Fibroblast of skin of scalp (primary cell): ENCODE measurements around the gene CDC25B.
"Not testable (repeated sequence)": the region's sequence is repeated elsewhere in the genome, so short reads cannot be mapped to it uniquely, and the experiment has no call there.

Experiments
- DNase-seq: peaks from one replicate; pipeline ENCODE4 v3.0.0-alpha.2; 2013

The CDC25B gene

DNA sequence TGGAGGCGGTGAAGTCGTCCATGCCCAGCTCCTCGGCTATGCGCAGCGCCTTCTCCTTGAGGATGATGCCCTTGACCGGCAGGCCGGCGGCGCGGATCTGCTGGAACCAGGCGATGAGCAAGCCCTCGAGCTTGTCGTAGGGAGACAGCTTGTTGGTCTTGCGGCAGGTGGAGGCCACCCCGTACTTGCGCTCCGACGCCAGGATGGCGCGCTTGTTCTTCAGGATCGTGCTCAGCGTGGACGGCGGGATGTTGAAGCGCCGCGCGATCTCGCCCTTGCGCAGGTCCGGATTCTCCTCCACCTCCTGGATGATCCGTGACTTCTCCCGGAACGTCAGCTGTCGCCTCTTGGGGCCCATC lies 10.0 kb upstream of the CDC25B start:
- DNase-seq, result peak; percentile 48

DNA sequence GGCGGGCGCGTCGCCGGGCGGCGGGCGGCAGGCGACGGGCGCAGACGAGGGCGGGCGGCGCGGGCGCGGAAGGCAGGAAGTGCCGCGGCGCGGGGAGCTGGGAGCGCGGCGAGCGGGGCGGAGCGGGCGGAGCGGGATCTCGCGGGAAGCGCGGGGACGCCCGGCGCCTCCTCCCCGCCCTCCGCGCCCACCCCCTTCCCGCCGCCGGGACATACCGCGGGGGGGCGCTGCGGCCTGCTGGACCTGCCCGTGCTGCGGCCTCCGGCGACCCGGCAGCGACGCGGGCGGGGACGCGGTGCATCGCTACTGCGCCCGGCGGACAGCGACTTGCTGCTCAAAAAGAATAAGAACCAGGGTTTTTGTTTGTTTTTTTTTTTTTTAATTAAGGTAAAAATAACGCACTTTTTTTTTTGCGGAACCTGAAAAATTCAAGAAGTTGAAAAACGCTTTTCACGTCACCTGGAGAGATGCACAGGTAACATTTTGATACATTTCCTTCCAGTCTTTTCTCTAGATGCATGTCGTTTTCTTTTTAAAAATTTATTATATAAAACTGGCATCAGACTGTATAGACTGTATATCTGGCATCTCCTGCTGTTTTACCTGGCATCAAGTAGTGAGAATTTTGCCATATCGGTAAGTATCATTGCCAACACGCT lies 9.3 kb upstream of the CDC25B start, which contains the start of gene CENPB:
Gene CENPB (minus strand): TSS at position 76 of the 659 bp plus-strand sequence. CDS start 257 bp downstream, outside the sequence.
- peak; percentile 89 for DNase-seq

DNA sequence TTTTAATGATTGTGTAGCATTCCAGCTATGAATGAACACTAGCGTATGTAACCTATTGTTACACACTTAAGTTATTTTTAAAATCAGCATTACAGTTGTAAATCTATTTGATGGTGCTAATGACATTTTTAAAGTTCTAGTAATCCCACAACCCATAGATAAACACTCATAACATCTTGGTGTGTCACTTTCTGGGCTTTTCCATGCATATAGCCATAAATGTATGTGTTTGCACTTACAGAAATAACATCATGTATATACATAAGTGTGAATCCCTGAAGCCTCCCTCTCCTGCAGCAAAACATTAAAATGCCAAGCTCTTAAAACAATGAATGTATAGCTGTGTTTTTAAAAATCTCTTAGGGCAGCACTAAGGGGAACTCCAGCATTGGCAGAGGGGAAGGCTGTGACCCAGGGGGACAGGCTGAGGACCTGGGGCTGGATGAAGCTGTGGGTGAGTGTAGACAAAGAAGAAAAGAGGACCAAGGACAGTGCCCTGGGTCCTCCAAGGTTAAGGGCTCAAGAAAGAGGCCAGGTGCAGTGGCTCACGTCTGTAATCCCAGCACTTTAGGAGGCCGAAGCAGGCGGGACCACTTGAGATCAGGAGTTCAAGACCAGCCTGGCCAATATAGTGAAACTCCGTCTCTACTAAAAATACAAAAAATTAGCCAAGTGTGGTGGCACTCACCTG lies 8.6 kb upstream of the CDC25B start:
- DNase-seq, result peak; percentile 17

DNA sequence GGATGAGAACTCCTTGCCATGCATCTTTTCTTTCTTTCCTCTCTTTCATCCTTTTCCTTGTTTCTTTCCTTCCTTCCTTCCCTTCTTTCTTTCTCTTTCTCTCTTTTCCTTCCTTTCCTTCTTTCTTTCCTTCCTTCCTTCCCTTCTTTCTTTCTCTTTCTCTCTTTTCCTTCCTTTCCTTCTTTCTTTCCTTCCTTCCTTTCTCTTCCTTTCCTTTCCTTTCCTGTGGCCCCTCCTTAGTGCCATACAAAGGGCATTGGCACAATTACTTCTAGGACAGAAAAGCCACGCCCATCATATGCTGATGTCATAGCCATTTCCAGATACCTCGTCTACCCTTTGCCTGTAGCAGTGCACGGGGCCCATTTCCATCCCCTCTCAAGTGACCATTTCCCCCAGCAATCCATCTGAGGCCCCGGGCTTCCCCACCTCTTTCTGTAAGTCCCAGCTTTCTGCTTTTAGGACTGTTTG lies 7.4 kb upstream of the CDC25B start:
- no peak for DNase-seq

DNA sequence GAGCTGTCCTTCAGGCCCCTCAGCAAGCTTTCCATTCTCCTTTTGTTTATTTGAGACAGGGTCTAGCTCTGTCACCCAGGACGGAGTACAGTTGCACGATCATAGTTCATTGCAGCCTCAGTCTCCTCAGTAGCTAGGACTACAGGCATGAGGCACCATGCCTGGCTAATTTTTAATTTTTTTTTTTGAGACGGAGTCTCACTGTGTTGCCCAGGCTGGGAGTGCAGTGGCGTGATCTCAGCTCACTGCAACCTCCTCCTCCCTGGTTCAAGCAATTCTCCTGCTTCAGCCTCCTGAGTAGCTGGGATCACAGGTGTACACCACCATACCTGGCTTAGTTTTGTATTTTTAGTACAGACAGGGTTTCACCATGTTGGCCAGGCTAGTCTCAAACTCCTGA lies 6.9 kb upstream of the CDC25B start:
- DNase-seq, result not testable (repeated sequence)

DNA sequence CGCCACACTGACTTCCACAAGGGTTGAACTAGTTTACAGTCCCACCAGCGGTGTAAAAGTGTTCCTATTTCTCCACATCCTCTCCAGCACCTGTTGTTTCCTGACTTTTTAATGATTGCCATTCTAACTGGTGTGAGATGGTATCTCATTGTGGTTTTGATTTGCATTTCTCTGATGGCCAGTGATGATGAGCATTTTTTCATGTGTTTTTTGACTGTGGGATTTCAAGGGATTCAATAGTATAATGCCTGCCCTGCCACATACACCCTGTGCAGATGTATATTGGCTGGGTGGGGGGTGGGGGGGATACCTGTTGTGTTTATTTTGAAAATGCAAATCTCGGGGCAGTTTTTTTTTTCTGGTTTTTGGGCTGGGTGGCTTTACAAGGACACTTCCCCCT lies 1.9 kb upstream of the CDC25B start:
- DNase-seq, result not testable (repeated sequence)

DNA sequence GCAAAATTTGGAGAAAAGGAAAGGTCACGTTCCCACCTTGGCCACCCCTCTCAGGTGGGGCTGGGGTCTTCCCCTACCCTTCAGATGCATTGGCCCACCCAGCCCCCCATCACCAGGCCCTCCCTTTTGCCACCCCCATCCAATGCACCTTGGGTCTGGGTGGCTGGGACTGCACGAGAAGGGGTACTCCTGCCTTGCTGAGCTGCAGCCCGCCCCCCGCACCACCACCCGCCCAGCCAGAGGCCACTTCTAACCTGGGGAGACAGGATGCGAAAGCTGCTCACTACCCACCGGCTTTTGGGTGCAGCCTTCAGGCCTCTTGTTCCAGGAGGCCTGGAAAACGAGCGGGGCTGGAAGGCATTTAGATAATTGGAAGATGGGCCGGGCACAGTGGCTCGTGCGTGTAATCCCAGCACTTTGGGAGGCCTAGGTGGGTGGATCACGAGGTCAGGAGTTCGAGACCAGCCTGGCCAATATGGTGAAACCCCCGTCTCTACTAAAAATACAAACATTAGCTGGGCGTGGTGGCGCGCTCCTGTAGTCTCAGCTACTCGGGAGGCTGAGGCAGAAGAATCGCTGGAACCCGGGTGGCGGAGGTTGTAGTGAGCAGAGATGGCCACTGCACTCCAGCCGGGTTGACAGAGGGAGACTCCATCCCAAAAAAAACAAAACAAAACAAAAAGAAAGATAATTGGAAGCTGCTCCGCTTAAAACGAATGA lies 1.2 kb upstream of the CDC25B start:
- DNase-seq, result no peak

DNA sequence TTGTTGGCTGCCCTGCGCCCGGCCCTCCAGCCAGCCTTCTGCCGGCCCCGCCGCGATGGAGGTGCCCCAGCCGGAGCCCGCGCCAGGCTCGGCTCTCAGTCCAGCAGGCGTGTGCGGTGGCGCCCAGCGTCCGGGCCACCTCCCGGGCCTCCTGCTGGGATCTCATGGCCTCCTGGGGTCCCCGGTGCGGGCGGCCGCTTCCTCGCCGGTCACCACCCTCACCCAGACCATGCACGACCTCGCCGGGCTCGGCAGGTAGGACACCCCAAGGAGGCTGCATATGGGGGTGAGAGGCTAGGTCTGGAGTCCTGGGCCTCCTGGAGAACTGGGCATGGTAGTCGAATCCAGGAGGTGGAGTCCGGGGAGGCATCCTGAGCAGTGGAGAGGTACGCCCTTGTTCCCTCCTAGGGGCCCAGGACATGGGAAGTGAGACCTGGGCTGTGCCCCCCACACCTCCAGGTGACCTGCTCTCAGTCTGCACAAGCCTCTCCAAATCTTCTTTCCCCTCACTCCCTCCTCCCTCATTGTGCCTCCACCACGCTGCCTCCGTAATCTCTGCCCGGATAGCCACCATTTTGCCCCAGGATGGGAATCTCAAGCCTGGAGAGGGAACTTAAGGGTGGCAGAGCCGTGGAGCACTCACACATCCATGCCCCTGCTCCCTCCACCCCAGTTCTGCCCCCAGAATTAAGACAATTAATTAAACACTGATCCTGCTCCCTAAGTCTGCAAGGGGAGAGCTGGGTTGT lies 541 bp downstream of the CDC25B start:
- no peak for DNase-seq

DNA sequence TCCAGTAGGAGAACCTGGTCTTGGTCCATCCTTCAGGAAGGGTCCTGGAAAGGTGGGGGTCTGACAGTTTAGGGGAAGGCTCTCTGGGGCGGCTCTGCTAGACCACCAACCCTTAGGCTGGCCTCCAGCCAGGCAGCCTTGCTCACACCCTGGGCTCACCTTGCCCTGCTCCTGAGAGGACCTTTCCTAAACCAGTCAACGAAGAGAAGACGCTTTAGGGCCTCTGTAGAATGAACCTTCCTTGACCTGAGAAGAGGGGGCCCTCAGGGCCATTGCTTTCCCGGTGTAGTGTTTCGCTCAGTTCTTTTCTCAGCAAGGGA lies 1.1 kb downstream of the CDC25B start:
- DNase-seq, result no peak

DNA sequence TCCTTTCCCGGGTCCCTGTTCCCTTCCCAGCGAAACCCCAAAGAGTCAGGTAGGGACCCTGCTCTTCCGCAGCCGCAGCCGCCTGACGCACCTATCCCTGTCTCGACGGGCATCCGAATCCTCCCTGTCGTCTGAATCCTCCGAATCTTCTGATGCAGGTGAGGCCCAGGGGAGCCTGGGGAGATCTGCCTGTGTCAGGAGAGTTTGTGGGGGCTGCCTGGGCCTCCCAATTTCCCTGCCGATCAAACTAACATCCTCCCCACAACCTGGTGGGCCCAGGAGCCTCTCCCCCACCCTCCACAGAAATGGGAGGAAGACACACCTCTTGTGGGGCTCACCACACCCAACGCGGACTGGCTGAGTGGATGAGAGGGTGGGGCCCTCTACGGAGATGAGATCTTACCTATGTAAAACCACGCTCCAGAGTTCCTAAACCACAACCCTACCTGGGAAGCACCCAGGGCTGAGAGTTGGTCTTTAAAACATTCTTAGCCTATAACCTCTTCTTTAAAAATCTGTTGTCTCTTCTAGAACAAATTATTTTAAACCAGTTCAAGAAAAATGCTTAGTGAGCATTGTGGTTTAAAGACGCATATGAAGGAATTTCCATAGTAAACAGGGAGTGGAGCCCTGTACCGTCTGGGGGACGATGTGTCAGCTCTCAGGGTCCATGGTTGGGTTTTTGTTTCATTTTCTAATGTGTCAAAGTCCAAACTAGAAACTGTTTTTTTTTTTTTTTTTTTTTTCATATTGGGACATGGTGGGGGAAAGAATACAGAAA lies 1.7 kb downstream of the CDC25B start:
- DNase-seq, result peak; percentile 37

DNA sequence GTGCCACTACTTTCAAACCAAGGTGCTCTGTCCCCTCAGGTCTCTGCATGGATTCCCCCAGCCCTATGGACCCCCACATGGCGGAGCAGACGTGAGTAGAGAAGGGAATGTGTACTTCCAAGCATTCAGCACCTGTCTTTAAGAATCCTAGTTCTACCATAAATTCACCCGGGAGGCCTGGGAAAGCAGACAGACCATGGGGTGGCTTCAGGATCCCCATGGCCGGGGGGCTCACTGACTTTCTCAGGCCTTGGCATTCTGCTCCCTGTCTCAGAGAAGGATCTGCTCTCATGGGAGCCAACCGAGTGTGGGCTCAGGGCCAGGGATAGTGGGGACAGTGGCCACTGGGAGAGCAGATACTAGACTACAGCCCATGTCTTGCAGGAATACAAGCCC lies 2.3 kb downstream of the CDC25B start:
- no peak for DNase-seq

DNA sequence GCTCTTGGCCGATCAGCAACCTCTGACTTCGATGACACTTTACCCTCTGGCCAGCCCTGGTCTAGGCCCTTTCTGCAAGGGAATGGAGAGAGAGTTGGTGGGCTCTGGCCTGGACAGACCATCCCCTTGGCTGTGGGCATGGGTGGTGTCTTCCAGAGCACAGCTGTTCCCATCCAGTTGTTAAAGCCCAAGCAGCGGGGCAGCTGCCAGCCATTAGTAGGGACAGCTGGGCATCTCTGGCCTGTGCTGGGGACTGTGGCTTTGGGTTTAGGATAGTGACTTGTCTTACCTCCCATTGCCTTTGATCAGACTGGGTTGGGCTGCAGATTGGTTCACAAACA lies 2.8 kb downstream of the CDC25B start:
- DNase-seq, result no peak

DNA sequence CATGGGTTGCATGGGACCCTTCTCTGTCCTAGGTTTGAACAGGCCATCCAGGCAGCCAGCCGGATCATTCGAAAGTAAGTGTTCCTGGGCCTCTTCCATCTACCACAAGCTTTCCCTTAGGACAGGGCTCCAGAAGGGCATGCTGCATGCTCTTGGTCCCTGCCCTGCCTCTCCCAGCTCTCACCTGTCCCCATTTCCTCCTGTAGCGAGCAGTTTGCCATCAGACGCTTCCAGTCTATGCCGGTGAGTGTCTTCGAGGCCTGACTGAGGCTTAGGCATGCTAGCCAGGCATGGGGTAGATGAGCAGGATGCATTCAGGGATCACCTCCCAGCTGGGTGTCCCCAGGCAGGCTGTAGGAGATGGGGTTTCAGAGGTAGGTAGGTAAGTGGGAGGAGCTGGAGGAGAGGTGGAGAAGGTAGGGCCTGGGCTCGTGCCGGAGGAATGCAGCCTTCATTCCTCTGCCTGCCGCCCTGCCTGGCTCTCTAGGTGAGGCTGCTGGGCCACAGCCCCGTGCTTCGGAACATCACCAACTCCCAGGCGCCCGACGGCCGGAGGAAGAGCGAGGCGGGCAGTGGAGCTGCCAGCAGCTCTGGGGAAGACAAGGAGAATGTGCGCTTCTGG lies 4.3 kb downstream of the CDC25B start:
- DNase-seq, result no peak

DNA sequence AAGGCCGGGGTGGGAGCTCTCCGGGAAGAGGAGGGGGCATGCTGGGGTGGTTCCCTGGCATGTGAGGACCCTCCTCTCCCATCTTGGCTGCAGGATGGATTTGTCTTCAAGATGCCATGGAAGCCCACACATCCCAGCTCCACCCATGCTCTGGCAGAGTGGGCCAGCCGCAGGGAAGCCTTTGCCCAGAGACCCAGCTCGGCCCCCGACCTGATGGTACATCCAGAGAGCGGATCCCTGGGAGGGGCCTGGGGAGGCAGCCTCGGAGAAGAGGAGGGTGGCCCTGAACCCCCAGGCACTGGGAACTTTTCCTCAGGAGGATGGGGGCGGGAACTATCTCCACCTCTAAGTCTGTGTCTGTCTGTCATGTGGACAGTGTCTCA lies 4.8 kb downstream of the CDC25B start:
- no peak for DNase-seq

DNA sequence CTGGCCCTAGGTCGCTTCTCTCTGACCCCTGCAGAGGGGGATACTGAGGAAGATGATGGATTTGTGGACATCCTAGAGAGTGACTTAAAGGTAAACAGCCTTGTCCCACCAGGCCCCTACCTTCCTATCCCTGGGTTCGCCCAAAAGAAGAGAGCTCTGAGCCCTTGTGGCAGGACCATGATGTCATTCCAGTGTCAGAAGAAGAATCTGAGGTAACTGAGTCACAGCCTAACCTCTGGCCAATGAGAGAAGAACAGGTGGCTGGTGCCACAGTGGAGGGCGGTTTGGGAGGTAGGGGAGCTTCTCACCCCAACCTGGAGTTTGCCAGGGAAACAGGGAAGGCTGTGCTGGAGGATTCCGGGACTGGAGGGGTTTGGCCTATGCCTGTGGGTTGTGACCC lies 5.2 kb downstream of the CDC25B start:
- DNase-seq, result no peak

DNA sequence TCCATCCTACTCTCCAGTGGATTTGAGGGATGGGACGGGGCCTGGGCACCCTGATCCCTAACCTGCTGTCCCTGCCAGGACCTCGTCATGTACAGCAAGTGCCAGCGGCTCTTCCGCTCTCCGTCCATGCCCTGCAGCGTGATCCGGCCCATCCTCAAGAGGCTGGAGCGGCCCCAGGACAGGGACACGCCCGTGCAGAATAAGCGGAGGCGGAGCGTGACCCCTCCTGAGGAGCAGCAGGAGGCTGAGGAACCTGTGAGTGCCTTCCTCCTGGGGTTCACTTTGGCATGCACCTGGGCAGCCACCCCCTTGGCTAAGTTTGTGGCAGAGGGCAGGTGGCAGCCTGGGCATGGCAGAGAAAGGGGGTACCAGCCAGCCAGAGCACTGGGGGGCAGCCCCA lies 5.7 kb downstream of the CDC25B start:
- no peak for DNase-seq

DNA sequence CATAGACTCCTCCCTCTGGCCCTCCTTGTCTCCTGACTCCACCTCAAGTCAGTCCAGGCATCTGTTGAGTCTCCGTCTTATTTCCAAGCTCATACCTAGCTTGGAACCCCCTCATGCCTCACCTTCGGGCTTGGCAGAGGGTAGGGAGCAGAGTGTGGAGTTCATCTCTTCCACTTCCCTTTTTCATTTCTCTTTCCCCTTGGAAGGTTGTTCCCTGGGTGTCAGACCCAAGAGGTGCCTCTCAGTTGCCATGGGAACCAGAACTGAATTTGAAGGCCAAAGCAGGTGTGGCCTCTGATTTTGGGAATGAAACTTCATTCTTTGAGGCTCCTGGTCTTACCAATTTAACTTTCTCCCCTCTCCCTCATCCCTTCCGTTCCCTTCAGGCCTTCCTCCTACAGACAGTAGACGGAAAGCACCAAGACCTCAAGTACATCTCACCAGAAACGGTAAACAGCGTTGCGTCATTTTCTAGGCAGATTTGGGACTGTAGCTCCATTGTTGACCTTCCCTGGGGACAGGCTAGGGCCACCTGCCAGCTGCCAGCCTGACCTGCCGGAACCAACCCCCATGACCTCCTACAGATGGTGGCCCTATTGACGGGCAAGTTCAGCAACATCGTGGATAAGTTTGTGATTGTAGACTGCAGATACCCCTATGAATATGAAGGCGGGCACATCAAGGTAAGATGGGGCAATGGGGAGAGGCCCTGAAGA lies 6.6 kb downstream of the CDC25B start:
- no peak for DNase-seq

DNA sequence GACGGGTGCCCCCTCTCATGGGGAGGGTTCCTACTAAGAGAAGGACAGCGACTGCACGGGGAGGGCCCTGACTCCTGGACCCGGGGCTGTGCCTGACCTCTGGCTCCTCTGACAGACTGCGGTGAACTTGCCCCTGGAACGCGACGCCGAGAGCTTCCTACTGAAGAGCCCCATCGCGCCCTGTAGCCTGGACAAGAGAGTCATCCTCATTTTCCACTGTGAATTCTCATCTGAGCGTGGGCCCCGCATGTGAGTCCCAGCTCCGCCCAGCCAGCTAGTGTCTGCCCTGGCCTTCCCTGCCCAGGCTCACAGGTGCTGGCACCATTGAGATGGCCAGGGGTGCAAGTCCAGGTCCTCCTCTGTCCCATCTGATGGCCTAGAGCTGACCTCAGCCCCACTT lies 7.2 kb downstream of the CDC25B start:
- DNase-seq, result no peak

DNA sequence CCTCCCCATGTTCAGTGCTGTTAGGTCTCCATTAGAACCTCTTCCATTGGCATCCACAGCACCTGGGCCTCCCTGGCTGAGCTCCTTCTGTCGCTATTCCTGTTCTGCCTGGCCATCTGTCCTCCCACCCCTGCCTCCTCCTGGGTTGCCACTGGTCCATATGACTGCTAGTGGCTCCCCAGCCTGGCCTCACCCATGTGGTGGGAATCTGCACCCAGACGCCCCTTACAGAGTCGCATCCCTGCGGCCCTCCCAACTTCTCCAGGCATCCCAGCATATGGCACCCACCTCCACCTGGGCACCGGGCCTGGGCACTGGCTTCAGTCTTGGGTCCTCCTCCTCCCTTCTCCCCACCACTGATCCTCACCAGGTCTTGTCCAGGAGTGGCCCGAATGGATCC lies 7.7 kb downstream of the CDC25B start:
- DNase-seq, result no peak

DNA sequence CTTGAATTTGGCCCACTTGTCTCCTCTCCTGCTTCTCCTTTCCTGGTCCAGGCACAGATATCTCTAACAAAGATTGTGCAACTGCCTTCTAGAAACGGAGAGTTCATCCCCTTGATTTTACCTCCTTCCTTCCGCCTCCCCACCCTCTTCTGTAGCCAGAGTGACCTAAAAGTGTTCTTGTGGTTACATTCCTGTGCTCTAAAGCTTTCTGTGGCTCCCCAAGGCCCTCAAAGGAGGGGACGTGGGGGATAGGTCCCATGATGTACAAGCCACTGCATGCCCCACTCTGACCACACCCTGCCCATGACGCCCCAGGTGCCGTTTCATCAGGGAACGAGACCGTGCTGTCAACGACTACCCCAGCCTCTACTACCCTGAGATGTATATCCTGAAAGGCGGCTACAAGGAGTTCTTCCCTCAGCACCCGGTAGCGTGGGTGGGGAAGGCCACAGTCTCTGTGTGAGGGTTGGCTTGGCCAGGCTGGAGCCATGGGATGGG lies 8.2 kb downstream of the CDC25B start:
- DNase-seq, result no peak

DNA sequence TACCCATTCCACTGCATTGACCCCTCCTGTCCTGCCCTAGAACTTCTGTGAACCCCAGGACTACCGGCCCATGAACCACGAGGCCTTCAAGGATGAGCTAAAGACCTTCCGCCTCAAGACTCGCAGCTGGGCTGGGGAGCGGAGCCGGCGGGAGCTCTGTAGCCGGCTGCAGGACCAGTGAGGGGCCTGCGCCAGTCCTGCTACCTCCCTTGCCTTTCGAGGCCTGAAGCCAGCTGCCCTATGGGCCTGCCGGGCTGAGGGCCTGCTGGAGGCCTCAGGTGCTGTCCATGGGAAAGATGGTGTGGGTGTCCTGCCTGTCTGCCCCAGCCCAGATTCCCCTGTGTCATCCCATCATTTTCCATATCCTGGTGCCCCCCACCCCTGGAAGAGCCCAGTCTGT lies 8.7 kb downstream of the CDC25B start:
- DNase-seq, result no peak
